NCI-H510A treated with DMSO at 0.1 percent for 48 hours (cell line): ENCODE results near the gene RDH13.
"Not testable (repeated sequence)": the region's sequence is repeated elsewhere in the genome, so short reads cannot be mapped to it uniquely, and the experiment has no call there.

Experiments
- DNase-seq: peaks from one replicate; lab custom pipeline; 2025; lab: John Stamatoyannopoulos, UW

RDH13 gene

GRCh38 chr19:55077106-55077505 lies 14.2 kb upstream of the RDH13 start:
- no peak for DNase-seq

- DNase-seq = no peak
These were observed 13.4 kb upstream of the RDH13 start for GRCh38 chr19:55076321-55076720.

DNA sequence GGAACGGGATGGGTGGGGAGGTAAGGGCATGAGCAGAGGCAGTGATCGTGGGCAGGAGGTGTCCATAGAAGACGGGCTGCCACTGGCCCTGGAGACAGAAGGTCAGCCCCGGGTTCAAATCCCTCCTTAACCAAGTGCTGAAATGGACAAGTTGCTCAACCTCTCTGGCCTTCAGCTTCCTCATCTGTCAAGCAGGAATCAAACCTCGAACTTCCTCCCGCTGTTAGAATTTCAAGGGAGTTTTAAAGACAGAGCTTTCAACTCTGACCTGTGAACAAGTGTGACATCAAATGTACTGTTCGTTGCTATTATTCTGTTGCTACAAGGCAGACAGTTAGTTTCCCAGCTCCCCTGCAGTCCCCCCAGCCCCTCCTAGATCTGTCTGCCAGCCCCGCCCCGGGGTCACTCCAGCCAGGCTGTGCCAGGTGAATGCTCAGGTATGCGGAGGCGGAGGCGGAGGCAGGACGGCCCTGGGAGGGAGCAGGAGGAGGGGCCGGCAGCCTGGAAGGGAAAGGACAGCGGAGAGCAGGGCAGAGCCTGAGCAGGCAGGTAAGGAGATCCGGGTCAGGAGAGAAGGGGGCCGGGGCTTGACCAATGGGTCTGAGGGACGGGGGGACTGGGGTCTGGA lies 12.5 kb upstream of the RDH13 start, which contains the start of gene EPS8L1:
Gene EPS8L1, plus strand, starts transcription at position 499 of the 628 bp plus-strand sequence. CDS start 576 bp downstream, outside the sequence.
- no peak for DNase-seq

GRCh38 chr19:55071913-55072312 lies 9.0 kb upstream of the RDH13 start:
- DNase-seq = no peak

DNA sequence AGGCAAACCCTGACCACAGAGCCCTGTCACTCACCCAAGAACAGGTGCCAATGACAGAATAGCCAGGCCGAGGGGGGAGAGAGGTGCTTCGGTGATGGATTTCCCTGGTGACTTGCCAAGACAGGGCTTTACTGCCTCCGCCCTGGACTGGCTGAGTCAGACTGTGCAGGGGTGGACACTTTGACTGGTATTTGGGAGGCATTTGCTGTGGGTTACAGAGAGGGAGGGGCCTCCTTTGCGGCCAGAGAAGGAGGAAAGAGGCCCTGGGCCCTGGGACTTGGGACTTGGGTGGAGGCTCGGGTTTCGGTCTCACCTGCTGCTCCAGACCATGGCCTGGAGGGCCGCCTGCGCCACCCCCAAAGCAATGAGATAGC lies 8.2 kb upstream of the RDH13 start:
- no peak for DNase-seq

- no peak for DNase-seq
These were observed 7.6 kb upstream of the RDH13 start for GRCh38 chr19:55070466-55071128.

GRCh38 chr19:55069865-55070197 lies 6.9 kb upstream of the RDH13 start:
- no peak for DNase-seq

DNA sequence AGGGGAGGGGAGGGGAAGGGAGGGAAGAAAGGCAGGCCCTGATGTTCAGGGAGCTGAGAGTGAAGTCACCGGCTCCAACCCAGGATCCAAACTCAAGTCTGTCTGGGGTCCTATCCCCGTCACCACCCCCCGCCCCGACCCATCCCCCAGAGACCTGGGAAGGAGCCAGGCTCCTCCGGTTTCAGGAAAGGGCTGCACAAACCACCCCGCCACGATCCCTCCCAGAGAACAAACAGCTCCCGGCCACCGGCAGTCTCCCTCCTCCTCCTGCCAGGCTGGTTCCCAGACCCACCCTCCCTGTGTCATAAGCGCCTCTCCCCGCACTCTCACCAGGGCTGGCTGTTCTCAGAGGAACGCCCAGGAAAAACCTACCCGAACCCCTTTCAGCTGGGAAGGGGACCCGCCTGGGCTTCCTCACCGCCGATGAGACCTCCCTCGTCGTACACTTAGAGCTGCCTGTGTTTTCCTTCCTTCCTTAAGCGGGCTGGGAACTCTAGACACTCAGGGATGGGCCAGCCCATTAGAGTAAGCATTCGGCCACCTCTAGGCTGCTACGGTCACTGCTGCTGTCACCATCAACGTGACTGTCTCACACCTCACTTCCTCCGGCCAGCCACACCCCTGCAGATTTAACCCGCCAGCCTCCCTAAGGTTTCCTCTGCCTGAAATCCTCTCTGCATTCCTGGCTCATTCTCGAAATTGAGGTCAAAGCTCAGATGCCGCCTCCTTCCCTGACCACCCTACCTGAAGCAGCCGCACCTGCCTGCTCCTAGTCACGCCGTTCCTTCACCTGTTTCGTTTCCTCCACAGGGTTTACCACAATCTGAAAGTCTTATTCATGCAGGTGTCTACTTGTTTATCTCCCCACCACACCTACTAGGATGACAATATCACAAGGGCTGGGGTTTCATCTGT lies 6.3 kb upstream of the RDH13 start:
- DNase-seq = no peak

DNA sequence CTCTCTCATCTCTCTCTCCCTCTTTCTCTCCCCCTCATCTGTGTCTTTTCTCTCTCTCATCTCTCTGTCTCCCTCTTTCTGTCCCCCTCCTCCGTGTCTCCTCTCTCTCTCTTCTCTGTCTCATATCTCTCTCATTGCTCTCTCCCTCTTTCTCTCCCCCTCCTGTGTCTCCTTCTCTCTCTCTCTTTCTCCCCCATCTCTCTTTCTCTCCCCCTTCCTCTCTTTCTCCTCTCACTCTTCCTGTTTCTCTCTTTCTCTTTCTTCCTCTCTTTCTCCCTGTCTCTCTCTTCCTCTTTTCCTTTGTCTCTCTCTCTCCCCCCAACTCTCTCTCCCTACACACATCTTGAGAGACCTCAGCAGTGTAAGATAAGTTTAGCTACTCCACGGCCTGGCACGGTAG lies 4.9 kb upstream of the RDH13 start:
- DNase-seq = no peak

GRCh38 chr19:55066107-55066709 lies 3.3 kb upstream of the RDH13 start:
- no peak for DNase-seq

- DNase-seq = not testable (repeated sequence)
These were observed 2.6 kb upstream of the RDH13 start for GRCh38 chr19:55065516-55065915.

GRCh38 chr19:55063492-55063843 lies 520 bp upstream of the RDH13 start:
- no peak for DNase-seq

DNA sequence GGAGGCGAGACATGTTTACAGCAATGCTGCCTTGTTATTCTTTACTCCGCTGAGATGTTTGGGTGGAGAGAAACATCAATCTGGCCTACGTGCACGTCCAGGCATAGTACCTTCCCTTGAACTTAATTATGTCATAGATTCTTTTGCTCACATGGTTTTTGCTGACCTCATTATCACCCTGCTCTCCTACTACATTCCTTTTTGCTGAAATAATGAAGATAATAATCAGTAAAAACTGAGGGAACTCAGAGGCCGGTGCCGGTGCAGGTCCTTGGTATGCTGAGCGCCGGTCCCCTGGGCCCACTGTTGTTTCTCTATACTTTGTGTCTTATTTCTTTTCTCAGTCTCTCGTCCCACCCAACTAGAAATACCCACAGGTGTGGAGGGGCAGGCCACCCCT lies 2.7 kb downstream of the RDH13 start:
- not testable (repeated sequence) for DNase-seq

GRCh38 chr19:55058781-55059610 lies 4.0 kb downstream of the RDH13 start:
- DNase-seq = no peak

DNA sequence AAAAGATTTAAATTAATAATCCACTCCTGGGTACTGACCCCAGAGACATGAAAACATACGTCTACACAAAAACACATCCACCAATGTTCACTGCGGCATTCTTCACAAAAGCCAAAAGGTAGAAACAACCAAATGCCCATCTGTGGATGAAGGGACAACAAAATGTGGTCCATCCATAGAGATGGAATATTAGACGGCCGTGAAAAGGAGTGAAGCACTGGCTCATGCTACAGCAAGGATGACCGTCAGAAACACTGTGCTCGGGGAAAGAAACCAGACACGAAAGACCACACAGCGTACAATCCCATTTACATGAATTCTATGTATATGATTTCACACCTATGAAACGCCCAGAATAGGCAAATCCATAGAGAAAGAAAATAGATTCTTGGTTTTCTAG lies 6.1 kb downstream of the RDH13 start:
- DNase-seq = no peak

DNA sequence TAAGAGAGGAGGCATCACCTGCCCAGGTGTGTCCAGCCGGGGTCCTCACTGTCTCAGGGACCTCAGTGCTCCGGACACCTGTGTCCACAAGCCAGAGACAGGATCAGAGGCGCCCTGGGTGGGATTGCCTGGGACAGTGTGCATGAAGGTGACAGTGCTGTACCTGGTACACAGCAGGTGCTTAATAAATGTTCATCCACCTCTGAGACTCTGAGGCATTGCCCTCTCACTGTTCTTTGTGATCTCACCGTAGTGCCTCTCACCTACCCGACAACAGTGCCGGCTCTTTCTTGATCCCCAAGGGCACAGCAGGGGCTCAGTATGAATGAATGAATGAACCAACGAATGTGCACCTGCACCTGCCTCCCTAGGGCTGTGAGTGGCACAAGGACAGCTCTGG lies 9.2 kb downstream of the RDH13 start:
- no peak for DNase-seq

DNA sequence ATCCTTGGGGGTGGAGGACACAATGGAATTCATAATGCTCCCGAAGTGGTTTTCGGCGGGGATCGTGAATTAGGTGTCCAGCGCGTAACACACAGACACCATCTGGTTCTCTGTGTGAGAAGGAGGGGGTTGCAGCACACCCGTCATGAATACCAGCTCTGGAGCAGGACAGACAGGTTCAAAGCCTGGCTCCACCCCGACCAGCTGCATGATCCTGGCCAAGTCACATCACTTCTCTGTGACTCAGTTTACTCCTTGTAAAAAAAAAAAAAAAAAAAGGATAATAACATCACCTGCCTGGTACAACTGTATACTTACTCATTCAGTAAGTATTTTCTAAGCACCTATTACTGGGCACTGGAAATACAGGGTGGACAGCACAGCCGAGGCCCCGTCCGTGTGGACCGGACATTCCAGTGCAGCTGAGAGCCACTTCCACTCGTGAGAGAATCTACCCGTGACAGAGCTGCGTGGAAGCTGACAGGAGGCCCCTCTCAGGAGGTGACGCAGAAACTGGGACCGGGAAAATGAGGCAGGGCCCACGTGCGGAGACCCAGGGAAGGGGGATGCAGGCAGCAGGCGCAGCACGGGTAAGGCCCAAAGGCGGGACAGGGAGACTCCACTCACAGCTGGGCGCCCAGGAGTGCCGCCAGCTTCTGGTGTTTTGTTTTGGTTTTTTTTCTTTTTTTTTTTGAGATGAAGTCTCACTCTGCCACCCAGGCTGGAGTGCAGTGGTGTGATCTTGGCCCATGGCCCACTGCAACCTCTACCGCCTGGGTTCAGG lies 12.0 kb downstream of the RDH13 start:
- DNase-seq = no peak

DNA sequence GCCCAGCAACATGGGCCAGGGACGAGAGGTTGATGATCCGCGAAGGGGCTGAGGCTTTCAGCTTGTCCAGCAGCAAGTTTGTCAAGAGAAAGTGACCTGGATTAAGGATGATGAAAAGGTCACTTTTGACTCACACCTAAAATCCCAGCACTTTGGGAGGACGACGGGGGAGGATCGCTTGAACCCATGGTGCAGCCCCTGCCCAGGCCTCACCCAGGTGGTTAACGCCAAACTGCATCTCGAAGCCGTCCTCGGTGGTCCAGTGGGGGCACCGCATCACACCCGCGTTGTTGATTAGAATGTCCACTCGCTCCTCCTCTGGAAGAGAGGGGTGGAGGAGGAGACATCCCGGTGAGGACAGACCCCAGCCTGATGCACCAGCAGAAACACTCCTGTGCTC lies 14.5 kb downstream of the RDH13 start:
- no peak for DNase-seq

GRCh38 chr19:55047951-55048350 lies 15.0 kb downstream of the RDH13 start:
- DNase-seq = no peak

GRCh38 chr19:55046975-55047622 lies 15.8 kb downstream of the RDH13 start:
- DNase-seq = no peak
